H1 (cell line): ENCODE measurements around the gene TMEM120A. TPM values are rescaled to one million over a fixed set of nuclear protein-coding genes. Genes with fewer than 3 reads are reported as not detected.
A peak's percentile ranks its signal among the peaks of the same experiment; 100 is the strongest.

Experiments used
- CTCF ChIA-PET: fragments of 300-600 bp; sonication (Branson Sonifier 250); formaldehyde crosslinking; loops from one replicate; lab custom pipeline; 2021; ENCODE audit not compliant: partially characterized antibody; lab: Charles Lee
- POLR2A ChIA-PET: fragments of 300-600 bp; sonication (Branson Sonifier 250); formaldehyde crosslinking; loops from one replicate; lab custom pipeline; 2021; ENCODE audit warnings: inconsistent platforms; ENCODE audit not compliant: partially characterized antibody; lab: Charles Lee
- DNase-seq, 2 experiments: peaks; one replicate each; pipeline versions ENCODE4 v3.0.0 to v3.0.0-alpha.2; 2010 to 2022; ENCODE audit warnings: low spot score in 2 of 2, low read depth in 1 of 2, mixed read lengths in 1 of 2
- FAIRE-seq: peaks from 2 replicates; lab custom pipeline; 2011; peaks lifted over from hg19 to GRCh38; lab: Jason Lieb, UNC
- H2AFZ ChIP-seq: 2 replicates; pipeline ENCODE4 v1.8.1; 2012; ENCODE audit warnings: low read length, inconsistent platforms
- H2AK5ac ChIP-seq: 2 replicates; pipeline ENCODE4 v1.6.1; 2013; ENCODE audit warnings: low read depth, low read length
- H2BK120ac ChIP-seq: replicated peaks from 2 replicates; pipeline ENCODE3; 2013; ENCODE audit warnings: low read depth, low read length, inconsistent platforms
- H2BK12ac ChIP-seq: 2 replicates; pipeline ENCODE4 v1.6.1; 2013; ENCODE audit warnings: low read depth, low read length
- H2BK15ac ChIP-seq: 2 replicates; pipeline ENCODE4 v1.6.1; 2013; ENCODE audit warnings: low read length
- H2BK20ac ChIP-seq: 2 replicates; pipeline ENCODE4 v1.6.1; 2013; ENCODE audit warnings: low read length
- H2BK5ac ChIP-seq: 2 replicates; pipeline ENCODE4 v1.6.1; 2013; ENCODE audit warnings: low read depth, low read length
- H3K14ac ChIP-seq: 2 replicates; pipeline ENCODE4 v1.6.1; 2013; ENCODE audit warnings: inconsistent platforms; ENCODE audit not compliant: insufficient read length
- H3K18ac ChIP-seq: 2 replicates; pipeline ENCODE4 v1.6.1; 2013; ENCODE audit warnings: low read length; ENCODE audit errors: extremely low read depth
- H3K23ac ChIP-seq: 2 replicates; pipeline ENCODE4 v1.6.1; 2013; ENCODE audit warnings: inconsistent platforms; ENCODE audit not compliant: insufficient read length
- H3K23me2 ChIP-seq: 2 replicates; pipeline ENCODE4 v1.6.1; 2013; ENCODE audit warnings: low read depth, low read length
- H3K27ac ChIP-seq: 2 replicates; pipeline ENCODE4 v1.6.1; 2011; ENCODE audit warnings: low read depth, low read length, inconsistent platforms
- H3K27me3 ChIP-seq, 4 experiments: replicated peaks in 1 of 4; 1 replicate in 1 of 4; 2 replicates in 3 of 4; pipeline versions ENCODE4 v1.6.1 to v1.8.1; 2011 to 2013; ENCODE audit warnings: low read length in 3 of 4, mild to moderate bottlenecking in 3 of 4, inconsistent platforms in 2 of 4, mixed read lengths in 2 of 4, moderate library complexity in 1 of 4; ENCODE audit not compliant: control insufficient read depth in 3 of 4, insufficient read depth in 3 of 4; ENCODE audit errors: extremely low read depth in 1 of 4
- H3K36me3 ChIP-seq, 4 experiments: 2 replicates each; pipeline versions ENCODE4 v1.6.1 to v1.8.1; 2011 to 2013; ENCODE audit warnings: mild to moderate bottlenecking in 4 of 4, low read length in 3 of 4, moderate library complexity in 2 of 4, control low read depth in 1 of 4, inconsistent platforms in 1 of 4; ENCODE audit not compliant: insufficient read depth in 4 of 4, control insufficient read depth in 2 of 4
- H3K4ac ChIP-seq: replicated peaks from 2 replicates; pipeline ENCODE3; 2013; ENCODE audit warnings: low read length, low read depth, mixed read lengths, inconsistent platforms; ENCODE audit not compliant: insufficient read length
- H3K4me1 ChIP-seq, 4 experiments: replicated peaks in 1 of 4; 1 replicate in 1 of 4; 2 replicates in 3 of 4; pipeline versions ENCODE4 v1.6.1 to v1.8.1; 2011 to 2013; ENCODE audit warnings: low read length in 3 of 4, inconsistent platforms in 2 of 4, mixed read lengths in 1 of 4; ENCODE audit not compliant: insufficient read depth in 4 of 4, control insufficient read depth in 3 of 4
- H3K4me2 ChIP-seq, 2 experiments: 2 replicates each; pipeline versions ENCODE4 v1.6.1 to v1.8.1; 2011 to 2013; ENCODE audit warnings: low read depth in 2 of 2, low read length in 2 of 2, control low read depth in 1 of 2, inconsistent platforms in 1 of 2, mild to moderate bottlenecking in 1 of 2; ENCODE audit not compliant: insufficient read depth in 1 of 2
- H3K4me3 ChIP-seq, 4 experiments: fragments of 200-600, 300-600 bp in 1 of 4; sonication (generic), shearing (Covaris generic), sonication (Bioruptor Twin) in 1 of 4; 2 replicates each; pipeline versions ENCODE4 v1.5.1 to v1.8.1; 2011 to 2016; ENCODE audit warnings: low read length in 4 of 4, low read depth in 3 of 4, control low read depth in 2 of 4, inconsistent platforms in 2 of 4, mild to moderate bottlenecking in 2 of 4, mixed read lengths in 1 of 4, moderate library complexity in 1 of 4; ENCODE audit not compliant: insufficient read depth in 2 of 4; ENCODE audit errors: extremely low read depth in 1 of 4
- H3K56ac ChIP-seq: replicated peaks from 2 replicates; pipeline ENCODE3; 2013; ENCODE audit warnings: low read depth, mild to moderate bottlenecking, mixed read lengths, low read length, inconsistent platforms; ENCODE audit not compliant: insufficient read length
- H3K79me1 ChIP-seq: 2 replicates; pipeline ENCODE4 v1.6.1; 2013; ENCODE audit warnings: low read depth, low read length, control low read depth
- H3K79me2 ChIP-seq, 2 experiments: 2 replicates each; pipeline versions ENCODE4 v1.6.1 to v1.8.1; 2012 to 2013; ENCODE audit warnings: low read length in 2 of 2, mild to moderate bottlenecking in 2 of 2, inconsistent platforms in 1 of 2; ENCODE audit not compliant: insufficient read depth in 2 of 2, control insufficient read depth in 1 of 2
- H3K9ac ChIP-seq, 4 experiments: replicated peaks in 1 of 4; 1 replicate in 1 of 4; 2 replicates in 3 of 4; pipeline versions ENCODE4 v1.6.1 to v1.8.1; 2011 to 2013; ENCODE audit warnings: low read depth in 3 of 4, low read length in 3 of 4, control low read depth in 2 of 4, mild to moderate bottlenecking in 2 of 4, moderate library complexity in 2 of 4, inconsistent platforms in 1 of 4; ENCODE audit errors: extremely low read depth in 1 of 4
- H3K9me3 ChIP-seq, 2 experiments: 2 replicates each; pipeline versions ENCODE4 v1.6.1 to v1.8.1; 2012 to 2013; ENCODE audit warnings: mild to moderate bottlenecking in 2 of 2, moderate library complexity in 2 of 2, control low read depth in 1 of 2, inconsistent platforms in 1 of 2, low read depth in 1 of 2, low read length in 1 of 2, mixed read lengths in 1 of 2; ENCODE audit not compliant: insufficient read depth in 2 of 2
- H4K20me1 ChIP-seq, 2 experiments: replicated peaks in 1 of 2; 2 replicates each; pipeline versions ENCODE3 to v1.8.1; 2011 to 2013; ENCODE audit warnings: inconsistent platforms in 2 of 2, low read length in 2 of 2, mild to moderate bottlenecking in 1 of 2; ENCODE audit not compliant: insufficient read depth in 2 of 2, control insufficient read depth in 1 of 2
- H4K5ac ChIP-seq: 2 replicates; pipeline ENCODE4 v1.6.1; 2013; ENCODE audit warnings: low read length, low read depth, mixed read lengths, inconsistent platforms; ENCODE audit not compliant: insufficient read length
- H4K8ac ChIP-seq: 2 replicates; pipeline ENCODE4 v1.8.0; 2013; ENCODE audit warnings: mild to moderate bottlenecking, moderate library complexity, low read length, inconsistent platforms; ENCODE audit not compliant: insufficient read depth; ENCODE audit errors: extremely low read depth
- H4K91ac ChIP-seq: replicated peaks from 2 replicates; pipeline ENCODE3; 2013; ENCODE audit warnings: low read length, mixed read lengths, inconsistent platforms; ENCODE audit not compliant: insufficient read length
- KDM1A ChIP-seq: fragments of 200-600, 300-600 bp; sonication (generic); IDR thresholded peaks from 2 replicates; pipeline ENCODE4 v1.7.1; 2016; ENCODE audit warnings: mild to moderate bottlenecking, low read length, borderline replicate concordance
- RXRA ChIP-seq: IDR thresholded peaks from 2 replicates; pipeline ENCODE4 v1.6.1; 2011; ENCODE audit warnings: low read depth, mild to moderate bottlenecking, low read length, moderate library complexity; ENCODE audit not compliant: insufficient read depth
- WGBS, 2 experiments: shearing (Covaris generic) in 1 of 2; methylation state at CpG; one replicate each; pipeline versions ENCODE4 v1.1.6 to v1.1.7; 2013 to 2015; ENCODE audit warnings: low lambda C conversion rate in 2 of 2, mixed read lengths in 2 of 2, inconsistent platforms in 1 of 2, low coverage in 1 of 2, missing lambda C conversion rate in 1 of 2; ENCODE audit not compliant: insufficient replicate concordance in 2 of 2, insufficient coverage in 1 of 2, insufficient read length in 1 of 2; ENCODE audit errors: extremely low coverage in 1 of 2, missing lambda C conversion rate in 1 of 2; 5-methylcytosine and 5-hydroxymethylcytosine counted together
- polyA plus RNA-seq, 7 experiments: library from polyadenylated mRNA; depleted of rRNA in 3 of 7; stranded (reverse) in 5 of 7; unstranded in 2 of 7; fragments of >200 nt in 5 of 7; fragments of 200-250 nt in 2 of 7; gene quantifications; 1 replicate in 5 of 7; 2 replicates in 1 of 7; 4 replicates in 1 of 7; pipeline versions ENCODE4 v1.2.1 to v1.2.3, GENCODE V29; 2011 to 2013; ENCODE audit warnings: missing spikeins in 2 of 7, mixed read lengths in 2 of 7
- total RNA-seq: library from RNA; stranded (reverse); fragmentation: NEBNext Ultra II Directional; extraction: Animal tissue kit (Norgen Biotek cat#: 25700); gene quantifications from 2 replicates; pipeline ENCODE4 v1.2.1, GENCODE V29; 2021

The TMEM120A gene
- total and polyA plus RNA-seq, 2 of the 8 experiments (the other 6 are each of a cell fraction or from before 2014, with no cell fraction given): 15.6 to 49.9 TPM

- no peak overlapping the region for H3K18ac ChIP-seq
- H2BK15ac ChIP-seq: no peak overlapping the region
- no peak overlapping the region for H2AFZ ChIP-seq
- H2BK20ac ChIP-seq: no peak overlapping the region
- H2AK5ac ChIP-seq: no peak overlapping the region
- H3K27me3 ChIP-seq: no peaks in the 10 kb centered on the region
- no peak overlapping the region for H3K9ac ChIP-seq
- H3K4me2 ChIP-seq: no peak overlapping the region
- no peak overlapping the region for H4K8ac ChIP-seq
- H4K91ac ChIP-seq: no peak overlapping the region
- H2BK120ac ChIP-seq: no peak overlapping the region
- no peak overlapping the region for H2BK5ac ChIP-seq
- TF ChIP-seq RXRA (no peak), KDM1A (peak; percentile 59; the same call in 1 of the 2 replicates)
- WGBS, 2 experiments: 86% methylated on average over 1 of the region's 1 CpG; no CpG with 5 or more reads in 1 of the 2 experiments
- peaks cover 0 to 3% (median 0%) of the 10 kb centered on the region in 4 experiments; a peak in 2 of 8 replicates for H3K36me3 ChIP-seq
- H3K79me2 ChIP-seq: no peaks in the 10 kb centered on the region
- no peaks in the 10 kb centered on the region for H3K9me3 ChIP-seq
- CTCF ChIA-PET: interaction anchor here (1.1 kb wide), 1 partner anchor 231 kb away, joined by 4 read pairs; no protein-coding TSS in a partner anchor
- H3K56ac ChIP-seq: no peak overlapping the region
- H3K4me3 ChIP-seq: no peak overlapping the region
- DNase-seq (no peak), FAIRE-seq (no peak)
- no peak overlapping the region for H3K23ac ChIP-seq
- H4K5ac ChIP-seq: no peak overlapping the region
- H3K79me1 ChIP-seq: no peaks in the 10 kb centered on the region; the same call in 1 of the 2 replicates
- H3K23me2 ChIP-seq: no peaks in the 10 kb centered on the region
- no peaks in the 10 kb centered on the region for H3K4me1 ChIP-seq
- no peak overlapping the region for H3K27ac ChIP-seq
- no peak overlapping the region for H2BK12ac ChIP-seq
- no peak overlapping the region for H3K14ac ChIP-seq
- POLR2A ChIA-PET: interaction anchor here (0.6 to 3.4 kb wide), 3 partner anchors 9 to 320 kb away, joined by 3 to 17 read pairs (median 3); partner anchors contain the start of genes MDH2 and STYXL1
- no peak overlapping the region for H3K4ac ChIP-seq
- H4K20me1 ChIP-seq: peaks cover 0 to 2% of the 10 kb centered on the region in 2 experiments
Observed at GRCh38 chr7:76031964-76032363, 37.6 kb upstream of the TMEM120A start.
